NOMO-1 treated with dmso at 0.1 percent for 144 hours (cell line): ENCODE measurements around the gene STAB1.

Source experiments
- DNase-seq: peaks from one replicate; lab custom pipeline; 2025; ENCODE audit not compliant: unreplicated experiment; lab: John Stamatoyannopoulos, UW

Gene STAB1

DNA sequence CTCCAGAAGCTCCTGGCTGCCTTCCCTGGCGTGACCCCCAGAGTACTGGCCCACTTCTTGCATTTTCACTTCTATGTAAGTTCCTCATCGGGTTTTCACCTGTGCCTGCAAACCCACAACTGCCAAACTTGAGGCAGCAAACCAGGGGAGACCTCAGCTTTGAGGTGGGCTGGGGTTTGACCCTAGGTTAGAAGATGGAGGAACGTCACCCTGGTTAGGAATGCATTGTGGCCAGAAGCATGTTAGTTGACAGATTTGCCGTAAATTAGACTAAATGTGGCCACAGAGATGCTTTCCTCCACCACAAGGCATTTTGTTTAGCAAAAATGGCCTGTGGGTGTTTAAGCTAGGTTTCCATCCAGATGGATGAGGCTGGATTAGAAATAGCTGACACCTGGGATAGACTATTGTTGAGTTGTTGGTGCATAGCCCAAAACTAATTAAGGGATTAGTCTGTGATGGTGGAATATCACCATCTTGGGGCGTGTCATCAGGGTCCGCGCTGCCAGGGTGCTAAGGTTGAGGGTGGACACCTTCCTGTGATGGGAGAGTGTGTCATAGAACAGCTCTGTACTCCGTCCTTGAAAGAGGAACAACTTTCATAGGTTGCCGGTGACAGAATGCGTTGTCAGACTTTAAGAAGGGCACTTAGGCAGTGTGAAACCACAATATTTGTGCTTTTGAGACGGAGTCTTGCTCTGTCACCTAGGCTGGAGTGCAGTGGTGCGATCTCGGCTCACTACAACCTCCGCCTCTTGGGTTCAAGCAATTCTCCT is 36.2 kb upstream of the STAB1 start:
- no peak for DNase-seq

GRCh38 chr3:52461874-52462273 is 33.3 kb upstream of the STAB1 start:
- DNase-seq = no peak

DNA sequence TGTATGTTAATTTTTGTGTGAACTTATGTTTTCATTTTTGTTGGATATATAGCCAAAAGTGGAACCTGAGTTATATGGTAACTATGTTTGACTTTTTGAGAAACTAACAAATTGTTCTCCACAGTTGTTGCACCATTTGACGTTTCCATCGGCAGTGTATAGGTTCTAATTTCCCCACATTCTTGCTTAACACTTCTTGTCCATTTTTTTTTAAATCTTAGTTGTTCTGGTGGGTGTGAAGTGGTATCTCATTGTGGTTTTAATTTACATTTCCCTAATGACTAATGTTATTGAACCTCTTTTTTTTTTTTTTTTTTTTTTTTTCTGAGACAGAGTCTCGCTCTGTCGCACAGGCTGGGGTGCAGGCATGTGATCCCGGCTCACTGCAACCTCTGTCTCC is 31.7 kb upstream of the STAB1 start:
- DNase-seq = no peak

- no peak for DNase-seq
Measured at GRCh38 chr3:52468336-52468735, 26.8 kb upstream of the STAB1 start.

GRCh38 chr3:52469001-52469400 is 26.1 kb upstream of the STAB1 start:
- DNase-seq = no peak

- DNase-seq = no peak
Measured at GRCh38 chr3:52470920-52471319, 24.2 kb upstream of the STAB1 start.

DNA sequence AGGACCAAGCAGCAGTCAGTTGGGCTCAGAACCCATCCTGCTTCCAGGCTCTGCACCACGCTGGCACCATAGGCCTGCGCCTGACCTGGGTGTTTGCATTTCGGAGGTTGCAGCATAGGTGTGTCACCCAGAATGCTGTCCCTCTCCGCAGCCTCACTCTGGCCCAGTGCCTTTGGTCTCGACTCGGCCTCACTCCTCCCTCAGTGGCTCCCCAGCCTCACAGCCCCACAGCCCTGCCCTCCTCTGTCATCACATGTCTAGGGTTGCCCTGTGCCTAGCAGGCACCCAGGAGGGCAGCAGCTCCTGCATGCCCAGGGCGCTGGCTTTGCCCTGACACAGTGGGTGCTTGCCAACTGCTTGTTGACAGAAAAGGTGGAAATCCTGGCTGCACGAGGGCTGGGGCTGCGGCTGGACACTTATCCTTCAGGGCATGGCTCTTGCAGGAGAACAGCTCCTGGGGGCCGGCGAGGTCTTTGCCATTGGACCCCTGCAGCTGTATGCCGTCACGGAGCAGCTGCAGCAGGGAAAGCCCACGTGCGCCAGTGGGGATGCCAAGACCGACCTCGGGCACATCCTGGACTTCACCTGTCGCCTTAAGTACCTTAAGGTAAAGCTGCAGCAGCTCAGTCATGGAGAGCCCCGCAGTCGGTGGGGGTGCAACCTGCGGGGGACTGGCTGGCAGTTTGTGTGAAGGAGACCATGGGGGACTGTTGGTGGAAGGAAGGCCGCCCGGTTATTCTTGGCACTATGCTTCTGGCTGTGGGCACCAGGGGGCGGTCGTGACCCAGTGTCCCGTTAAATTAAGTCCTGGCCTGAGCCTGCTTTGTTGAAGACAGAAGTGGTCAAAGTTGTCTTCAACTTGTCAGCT is 23.5 kb upstream of the STAB1 start:
- peak; percentile 14 for DNase-seq

GRCh38 chr3:52472239-52473000 is 22.7 kb upstream of the STAB1 start:
- DNase-seq = no peak

DNA sequence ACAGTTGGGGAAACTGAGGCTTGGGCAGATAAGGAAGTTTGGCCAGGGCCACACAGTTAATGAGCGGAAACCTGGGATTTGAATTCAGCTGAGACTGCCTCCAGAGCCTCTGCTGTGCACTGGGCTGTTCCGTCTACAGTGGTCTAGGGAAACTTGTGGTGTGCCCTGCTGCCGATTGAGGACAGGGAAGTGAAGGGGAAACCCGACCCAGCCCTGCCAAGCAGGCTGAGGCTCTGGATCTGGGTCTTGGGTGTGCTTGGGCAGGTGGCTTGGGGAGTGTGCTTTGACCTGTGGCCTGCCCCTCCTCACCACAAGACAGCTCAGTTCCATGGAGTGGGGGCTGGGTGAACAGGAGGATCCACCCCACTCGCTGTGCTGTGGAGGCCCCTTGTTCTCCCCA is 22.1 kb upstream of the STAB1 start:
- DNase-seq = no peak

DNA sequence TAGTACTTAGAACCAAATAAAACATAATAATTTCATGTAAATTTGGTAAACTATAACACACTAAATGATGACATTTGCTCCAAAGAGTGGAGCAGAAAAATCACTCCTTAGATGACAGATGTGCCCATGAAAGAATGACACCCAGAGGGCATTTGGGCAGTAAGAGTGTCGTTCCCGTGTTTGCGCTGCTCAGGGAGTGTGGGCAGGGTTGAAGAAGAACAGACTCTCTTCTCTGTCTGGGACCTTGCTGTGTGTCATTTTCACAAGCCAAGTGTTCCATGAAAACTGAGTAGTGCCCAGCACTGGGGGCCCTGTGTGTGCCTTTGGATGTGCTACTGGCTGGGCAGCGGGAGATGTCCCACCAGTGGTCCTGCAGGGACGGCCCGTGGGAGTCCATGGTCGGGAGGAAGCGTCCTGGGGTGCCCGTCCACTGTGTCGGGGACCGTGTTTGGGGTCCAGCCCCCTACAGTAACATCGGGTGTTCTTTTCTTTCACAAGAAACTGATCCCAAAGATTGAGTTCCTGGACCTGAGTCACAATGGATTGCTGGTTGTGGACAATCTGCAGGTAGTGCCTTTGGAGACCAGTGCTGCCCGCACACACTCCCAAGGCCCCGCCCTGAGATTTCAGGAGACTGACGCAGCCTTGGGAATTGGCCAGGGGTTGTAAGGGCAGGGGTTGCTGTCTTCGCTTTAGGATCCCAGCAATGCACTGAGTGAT is 17.9 kb upstream of the STAB1 start:
- no peak for DNase-seq

- no peak for DNase-seq
Measured at GRCh38 chr3:52477796-52478095, 17.4 kb upstream of the STAB1 start.

GRCh38 chr3:52479037-52479876 is 15.9 kb upstream of the STAB1 start:
- DNase-seq = no peak

- no peak for DNase-seq
Measured at GRCh38 chr3:52479877-52480575, 15.1 kb upstream of the STAB1 start.

GRCh38 chr3:52480768-52481715 is 14.1 kb upstream of the STAB1 start:
- DNase-seq = no peak

GRCh38 chr3:52481819-52482521 is 13.2 kb upstream of the STAB1 start:
- no peak for DNase-seq

DNA sequence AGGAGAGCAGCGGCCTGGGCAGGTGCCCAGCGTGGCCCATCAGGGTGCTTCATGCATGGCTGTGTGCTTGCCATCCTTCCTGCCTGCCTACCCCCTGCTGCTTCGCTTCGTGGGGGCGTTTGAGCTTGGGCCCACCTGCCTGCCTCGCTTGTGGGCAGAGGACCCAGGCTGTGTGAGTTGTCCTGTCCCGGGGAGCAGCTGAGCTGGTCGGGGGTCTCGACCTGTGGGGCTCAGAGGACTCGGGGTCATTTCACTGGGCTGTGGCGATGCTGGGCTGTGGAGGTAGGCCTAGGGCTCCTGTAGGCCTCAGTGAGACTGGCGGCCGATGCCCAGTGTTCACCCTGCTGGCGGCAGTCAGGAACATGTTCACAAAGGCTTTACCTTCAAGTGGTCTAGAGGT is 12.1 kb upstream of the STAB1 start:
- no peak for DNase-seq

GRCh38 chr3:52483577-52484381 is 11.4 kb upstream of the STAB1 start:
- no peak for DNase-seq
